HG03571 (cell line): ENCODE results near the gene AMER3.

Source experiments
- ATAC-seq: cut with Tn5 transposase; IDR thresholded peaks from one replicate; pipeline ENCODE4 v1.9.1; 2021; ENCODE audit not compliant: unreplicated experiment

The AMER3 gene

GRCh38 chr2:130749641-130750040, 5.7 kb upstream of the AMER3 start:
- ATAC-seq = no peak

DNA sequence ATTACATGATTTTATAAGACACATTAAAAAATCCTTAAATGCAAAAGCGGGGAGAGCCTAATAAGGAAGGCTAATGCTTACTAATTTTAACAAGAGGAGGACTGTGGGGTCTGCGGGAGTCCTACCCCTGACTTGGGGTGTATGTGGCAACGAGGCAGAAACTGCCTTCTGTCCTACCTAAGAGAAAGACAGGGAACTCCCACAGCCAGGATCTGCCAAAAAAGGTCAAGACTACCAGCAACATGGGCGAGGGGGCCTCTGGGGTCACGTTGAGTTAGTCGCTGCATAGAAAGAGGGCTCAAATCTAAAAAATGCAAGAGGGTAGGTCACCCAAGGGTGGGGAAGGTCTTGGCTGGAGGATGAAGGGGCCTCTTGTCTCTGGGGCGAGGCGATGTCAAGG, 529 bp upstream of the AMER3 start:
- ATAC-seq = no peak

DNA sequence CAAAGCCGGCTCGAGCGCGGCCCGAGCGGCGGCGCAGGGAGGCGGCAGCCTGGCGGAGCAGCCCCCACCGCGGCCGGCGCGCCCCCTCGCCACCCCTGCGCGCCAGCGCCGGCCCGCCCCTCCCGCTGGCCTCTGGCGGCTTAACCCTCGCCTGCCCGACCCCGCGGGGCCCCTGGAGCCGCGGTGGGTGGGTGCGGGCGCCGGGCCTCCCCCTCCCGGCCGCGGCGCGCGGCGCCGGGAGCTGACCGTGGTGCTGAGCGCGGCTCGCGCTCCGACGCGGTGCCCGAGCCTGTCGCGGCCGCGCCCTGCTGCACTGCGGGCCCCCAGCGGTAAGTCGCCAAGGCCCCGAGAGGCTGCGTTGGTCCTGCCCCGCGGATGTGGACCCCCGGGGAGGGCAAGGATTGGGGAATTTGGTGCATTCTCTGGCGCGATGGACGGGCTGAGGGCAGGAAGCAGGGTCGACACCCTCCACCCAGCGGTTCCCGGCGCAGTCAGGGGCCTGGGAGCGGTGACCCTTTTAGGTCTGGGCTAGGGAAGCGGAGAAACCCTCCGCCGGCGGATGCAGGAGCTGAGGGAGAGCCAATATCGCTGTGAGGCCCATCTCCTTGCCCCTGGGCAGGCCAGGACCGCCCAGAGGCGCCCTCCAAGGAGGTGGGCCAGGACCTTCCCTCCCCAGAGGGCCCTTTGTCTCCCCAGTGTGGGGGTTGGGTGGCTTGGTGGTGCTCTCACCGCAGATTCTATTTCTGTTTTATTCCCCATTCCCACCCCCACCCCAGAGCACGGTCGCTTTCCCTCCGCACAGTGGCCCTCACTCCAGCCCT, 923 bp downstream of the AMER3 start:
- ATAC-seq = no peak

DNA sequence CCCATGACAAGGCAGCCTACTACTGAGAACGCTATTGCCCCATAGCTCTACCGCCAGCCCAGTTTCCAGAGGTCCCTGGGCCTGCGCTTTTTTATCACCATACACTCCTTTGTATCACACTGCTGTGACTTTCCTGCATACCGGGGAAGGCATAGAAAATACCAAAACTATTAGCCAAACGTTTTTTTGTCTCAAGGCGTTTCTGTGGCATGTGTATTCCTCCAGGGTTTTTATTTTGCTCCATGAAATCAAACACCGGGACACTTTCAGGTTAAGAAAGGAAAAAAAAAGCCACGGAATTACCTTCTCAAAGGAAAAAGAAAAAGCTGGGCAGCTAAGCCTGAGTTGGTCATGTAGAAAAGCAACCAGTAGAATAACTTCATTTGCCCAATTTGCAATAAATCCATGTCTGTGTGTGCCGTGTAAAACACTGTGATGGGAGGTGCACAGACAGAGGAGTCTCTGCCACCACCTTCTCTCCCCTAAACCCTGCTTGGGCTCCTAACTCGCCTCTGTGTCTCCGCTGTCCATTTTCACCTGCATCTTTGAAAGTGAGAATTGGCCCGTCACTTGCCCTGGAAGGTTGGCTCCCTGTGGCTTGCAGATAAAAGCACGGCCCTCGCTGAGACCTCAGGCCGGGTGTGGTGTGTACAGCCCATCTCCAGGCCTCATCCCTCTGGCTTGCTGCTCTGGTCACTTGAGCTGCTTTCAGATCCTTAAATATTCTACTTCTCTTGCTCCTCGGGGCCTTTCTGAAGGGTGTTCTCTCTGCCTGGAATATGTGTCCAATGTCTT, 1.7 kb downstream of the AMER3 start:
- ATAC-seq = no peak

DNA sequence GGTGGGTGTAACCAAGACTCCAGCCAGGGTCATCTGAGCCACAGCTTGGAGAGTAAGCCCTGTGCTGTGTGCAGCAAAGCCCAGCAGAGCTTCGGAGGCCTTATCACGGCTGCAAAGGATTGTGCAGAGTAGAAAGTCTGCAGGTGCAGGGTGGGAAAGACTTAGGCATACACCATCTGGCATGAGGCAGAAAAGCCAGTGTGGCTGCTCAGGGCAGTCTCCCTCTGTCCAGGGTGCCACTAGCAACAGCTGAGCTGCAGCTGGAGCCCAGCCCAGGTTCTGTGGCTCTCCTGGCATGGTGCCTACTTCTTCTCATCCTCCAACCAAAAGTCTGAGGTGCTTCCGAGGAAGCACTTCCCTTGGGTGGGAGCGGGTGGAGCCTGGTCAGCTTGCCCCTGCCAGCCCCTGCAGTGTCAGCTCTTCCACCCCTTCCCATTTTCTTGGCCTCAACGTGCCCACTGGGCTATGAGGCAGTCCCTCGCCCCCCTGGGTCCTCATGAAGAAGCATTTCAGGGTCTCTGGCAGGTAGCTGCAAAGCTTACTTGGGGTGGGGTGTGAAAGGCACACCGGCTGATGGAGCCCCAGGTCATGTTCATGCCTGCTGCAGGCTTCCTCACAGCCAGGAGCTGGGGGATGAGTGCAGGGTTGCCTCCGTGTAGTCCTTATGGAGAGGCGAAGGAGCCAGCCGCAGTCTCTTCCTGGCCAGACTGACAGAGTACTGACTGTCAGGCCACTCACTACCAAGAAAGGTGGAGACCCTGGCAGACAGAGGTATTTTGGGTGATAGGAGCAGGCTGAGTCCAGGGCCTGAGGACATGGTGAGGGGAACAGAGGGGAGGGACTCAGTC, 4.8 kb downstream of the AMER3 start:
- no peak for ATAC-seq

GRCh38 chr2:130760754-130761751, 5.7 kb downstream of the AMER3 start:
- no peak for ATAC-seq

DNA sequence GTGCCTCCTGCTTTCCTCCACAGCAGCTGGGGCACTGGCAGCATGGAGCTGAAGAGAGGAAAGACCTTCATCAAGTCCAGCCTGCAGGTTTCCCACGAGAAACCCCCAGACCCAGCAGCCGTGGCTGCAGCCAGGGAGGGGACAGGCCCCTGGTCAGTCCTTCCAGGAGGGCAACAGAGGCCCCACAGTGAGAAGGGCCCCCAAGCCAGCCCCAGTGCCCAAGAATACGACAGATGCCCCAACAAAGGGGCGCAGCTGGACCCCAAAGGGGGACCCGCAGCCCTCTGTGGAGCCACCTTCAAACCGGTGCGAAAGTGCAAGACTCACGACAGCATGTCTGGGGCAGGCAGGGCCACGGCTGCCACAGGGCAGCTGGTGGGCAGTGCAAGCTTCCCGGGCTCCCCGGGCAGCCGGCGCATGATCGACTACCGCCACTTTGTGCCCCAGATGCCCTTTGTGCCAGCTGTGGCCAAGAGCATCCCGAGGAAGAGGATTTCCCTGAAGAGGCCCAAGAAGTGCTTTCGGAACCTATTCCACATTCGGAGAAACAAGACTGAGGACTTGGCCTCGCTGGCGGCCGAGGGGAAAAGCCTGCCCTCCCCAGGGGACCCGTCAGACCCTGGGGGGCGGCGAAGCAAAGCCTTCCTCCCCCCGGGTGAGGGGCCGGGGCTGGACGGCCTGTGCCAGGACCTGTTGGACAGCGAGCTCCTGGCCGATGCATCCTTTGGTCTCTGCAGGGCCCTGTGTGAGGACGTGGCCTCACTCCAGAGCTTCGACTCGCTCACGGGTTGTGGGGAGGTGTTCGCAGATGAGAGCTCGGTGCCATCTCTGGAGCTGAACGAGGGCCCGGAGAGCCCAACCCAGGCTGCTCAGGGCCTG, 6.9 kb downstream of the AMER3 start:
- no peak for ATAC-seq

DNA sequence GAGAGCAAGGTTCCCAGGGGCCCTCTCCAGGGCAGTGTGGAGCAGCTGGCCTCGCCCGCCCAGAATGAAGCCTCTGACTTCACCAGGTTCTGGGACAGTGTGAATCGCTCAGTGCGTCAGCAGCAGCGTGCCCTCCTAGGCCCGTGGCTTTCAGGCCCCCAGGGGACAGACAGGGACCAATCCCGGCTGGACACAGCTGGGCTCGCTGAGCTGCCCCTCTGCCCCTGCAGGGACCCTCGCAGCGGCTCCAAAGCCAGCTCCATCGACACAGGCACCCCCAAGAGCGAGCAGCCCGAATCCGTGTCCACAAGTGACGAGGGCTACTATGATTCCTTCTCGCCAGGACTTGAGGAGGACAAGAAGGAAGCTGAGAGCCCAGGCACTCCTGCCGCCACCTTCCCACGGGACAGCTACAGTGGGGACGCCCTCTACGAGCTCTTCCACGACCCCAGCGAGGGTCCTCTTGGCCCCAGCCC, 7.6 kb downstream of the AMER3 start:
- no peak for ATAC-seq

DNA sequence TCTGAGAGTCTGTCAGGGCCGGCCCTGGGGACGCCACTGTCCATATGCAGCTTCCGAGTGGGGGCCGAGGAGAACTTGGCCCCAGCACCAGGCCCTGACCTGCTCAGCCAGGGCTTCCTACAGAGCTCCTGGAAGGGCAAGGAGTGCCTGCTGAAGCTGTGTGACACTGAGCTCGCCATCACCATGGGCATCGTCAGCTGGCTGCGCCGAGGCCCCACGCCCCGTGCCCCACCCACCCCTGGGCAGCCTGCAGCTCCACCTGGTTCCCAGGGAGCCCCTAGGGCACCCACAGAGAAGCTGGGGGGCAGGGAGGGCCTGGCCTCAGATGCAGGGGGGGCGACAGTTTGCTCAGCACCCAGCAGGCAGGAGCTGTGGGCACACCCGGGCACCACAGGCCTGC, 8.1 kb downstream of the AMER3 start:
- ATAC-seq = no peak

DNA sequence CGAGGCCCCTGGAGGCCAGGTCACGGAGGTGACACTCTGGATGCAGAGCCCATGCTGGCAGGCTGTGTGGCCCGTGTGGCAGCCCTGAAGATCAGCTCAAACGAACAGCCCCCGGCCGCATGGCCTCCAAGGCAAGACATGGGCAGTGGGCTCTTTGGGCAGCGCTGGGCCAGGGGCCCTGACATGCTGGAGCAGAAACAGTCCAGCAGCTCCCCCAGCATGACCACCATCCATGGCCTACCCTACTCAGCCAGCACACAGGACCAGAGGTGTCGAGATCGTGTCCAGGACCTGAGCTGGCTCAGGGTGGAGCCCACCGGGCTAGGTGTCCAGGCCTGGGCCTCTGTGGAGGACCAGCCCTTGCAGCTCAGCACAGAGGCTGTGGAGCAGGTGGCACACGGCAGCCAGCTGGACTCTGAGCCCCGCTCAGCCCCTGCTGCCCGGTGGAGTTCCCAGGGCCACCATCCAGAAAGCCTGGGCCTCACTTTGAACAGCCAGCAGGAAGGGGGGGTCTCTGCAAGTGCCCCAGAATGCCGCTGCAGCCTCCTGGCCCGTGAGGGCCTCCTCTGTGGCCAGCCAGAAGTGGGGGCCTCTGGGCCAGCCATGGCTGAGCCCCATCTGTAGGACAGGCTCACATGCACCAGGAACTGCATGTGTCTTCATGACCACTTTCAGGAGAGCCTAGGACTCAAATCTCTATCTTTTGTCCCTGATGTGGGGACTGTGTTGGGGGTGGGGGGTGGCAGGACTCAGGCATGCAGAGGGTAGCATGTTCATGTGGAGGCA, 8.9 kb downstream of the AMER3 start:
- no peak for ATAC-seq

GRCh38 chr2:130764821-130765115, 9.4 kb downstream of the AMER3 start:
- no peak for ATAC-seq

DNA sequence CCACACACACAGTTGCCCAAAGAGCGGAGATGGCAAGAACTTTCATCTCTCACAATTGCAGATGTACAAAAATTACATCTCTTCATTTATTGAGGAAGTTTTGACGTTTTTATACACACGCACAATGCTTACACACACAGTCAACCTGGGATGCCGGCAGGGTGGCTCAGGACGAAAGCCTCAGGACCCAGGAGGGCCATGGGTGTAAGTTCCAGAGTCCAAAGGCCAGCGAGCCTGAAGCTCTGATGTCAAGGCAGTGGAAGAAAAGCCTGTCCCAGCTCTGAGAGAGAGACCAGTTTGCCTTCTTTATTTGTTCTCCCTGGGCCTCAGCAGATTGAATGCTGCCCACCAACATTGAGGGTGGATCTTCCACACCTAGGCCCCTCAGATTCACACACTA, 10.1 kb downstream of the AMER3 start:
- no peak for ATAC-seq

GRCh38 chr2:130766037-130766436, 10.7 kb downstream of the AMER3 start:
- no peak for ATAC-seq

DNA sequence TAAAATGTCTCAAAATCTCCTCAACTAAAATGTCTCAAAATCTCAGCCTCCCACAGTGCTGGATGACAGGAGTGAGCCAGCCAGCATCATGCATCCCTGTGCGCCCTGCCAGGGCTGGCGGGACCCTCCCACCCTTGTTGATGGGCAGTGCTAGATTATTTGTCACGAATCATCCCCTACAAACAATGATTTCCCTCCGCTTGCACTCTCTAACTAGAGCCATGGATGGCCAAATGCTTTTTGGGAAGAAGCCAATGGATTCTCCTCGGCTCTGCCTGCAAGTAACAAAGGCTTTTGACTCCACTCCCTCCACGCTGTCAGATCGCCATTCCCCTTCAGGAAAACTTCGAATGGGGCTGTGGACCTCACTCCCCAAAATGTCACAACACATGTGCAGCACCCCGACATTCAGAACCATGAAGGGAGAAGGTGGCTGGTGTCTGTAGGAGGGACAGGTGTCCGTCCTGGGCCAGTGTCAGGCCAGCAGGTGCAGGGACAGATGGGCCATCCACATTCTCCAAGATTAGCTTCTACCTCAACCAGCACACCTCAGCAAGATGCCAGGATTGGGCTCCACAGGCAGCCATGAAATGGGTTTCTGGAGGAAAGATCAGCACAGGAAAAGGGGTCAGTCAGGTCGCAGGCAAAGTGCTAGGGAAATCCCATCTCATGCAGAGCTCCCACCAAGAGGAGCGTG, 11.5 kb downstream of the AMER3 start:
- ATAC-seq = no peak

- no peak for ATAC-seq
These were observed 12.1 kb downstream of the AMER3 start for GRCh38 chr2:130767408-130767775.

DNA sequence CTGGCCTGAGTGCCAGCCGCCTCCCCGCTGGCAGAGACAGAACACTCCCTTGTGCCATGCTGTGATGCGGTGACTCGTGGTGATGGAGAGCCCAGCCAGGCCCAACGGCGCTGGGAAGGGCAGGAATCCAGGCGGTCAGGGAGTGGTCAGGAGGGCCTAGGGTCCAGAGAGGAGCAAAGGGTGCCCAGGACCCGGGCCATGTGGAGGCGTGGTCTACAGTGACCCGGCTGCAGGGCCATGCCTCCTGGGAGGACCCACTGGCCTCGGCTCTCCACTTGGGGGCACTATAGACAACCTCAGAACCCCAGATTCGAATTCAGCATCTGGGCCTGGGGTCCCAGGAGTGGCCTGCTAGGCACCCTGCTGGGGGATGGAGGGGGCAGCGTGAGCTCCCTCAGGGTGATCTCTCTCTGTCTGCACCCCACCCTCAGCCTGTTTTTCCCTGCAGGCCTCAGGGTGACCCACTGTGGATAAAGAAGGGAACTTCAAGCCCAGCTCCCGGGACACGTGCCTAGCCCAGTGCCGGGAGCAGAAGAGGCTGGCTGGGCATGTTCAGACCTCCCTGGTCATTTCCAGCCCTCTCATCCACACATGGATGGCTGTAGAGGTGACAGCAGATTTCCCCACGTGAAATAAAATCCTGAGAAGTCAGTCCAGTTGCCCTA, 13.0 kb downstream of the AMER3 start:
- no peak for ATAC-seq

- ATAC-seq = no peak
These were observed 14.1 kb downstream of the AMER3 start for GRCh38 chr2:130769343-130769907.
